Measurements from ENCODE around the gene HCFC2.

DNA sequence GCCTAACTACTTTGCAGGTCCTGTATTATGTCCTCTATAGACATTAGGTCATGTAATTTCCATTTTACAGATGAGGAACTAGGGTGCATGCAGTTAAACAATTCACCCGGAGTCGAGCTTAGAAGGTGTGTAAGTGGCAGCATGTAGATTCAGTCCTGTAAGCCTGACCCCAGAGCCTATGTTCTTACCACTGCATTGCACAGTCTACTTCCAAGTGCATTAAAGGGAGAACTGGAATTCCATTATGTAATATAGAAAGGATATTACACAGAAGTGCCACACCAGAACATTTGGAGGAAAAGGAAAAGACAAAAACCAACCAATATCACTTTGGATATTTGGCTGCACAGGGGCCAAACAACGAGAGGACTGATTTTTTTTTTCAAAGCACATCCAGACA is 15.5 kb upstream of the HCFC2 start:
- TF ChIP-seq, protein P1, sequence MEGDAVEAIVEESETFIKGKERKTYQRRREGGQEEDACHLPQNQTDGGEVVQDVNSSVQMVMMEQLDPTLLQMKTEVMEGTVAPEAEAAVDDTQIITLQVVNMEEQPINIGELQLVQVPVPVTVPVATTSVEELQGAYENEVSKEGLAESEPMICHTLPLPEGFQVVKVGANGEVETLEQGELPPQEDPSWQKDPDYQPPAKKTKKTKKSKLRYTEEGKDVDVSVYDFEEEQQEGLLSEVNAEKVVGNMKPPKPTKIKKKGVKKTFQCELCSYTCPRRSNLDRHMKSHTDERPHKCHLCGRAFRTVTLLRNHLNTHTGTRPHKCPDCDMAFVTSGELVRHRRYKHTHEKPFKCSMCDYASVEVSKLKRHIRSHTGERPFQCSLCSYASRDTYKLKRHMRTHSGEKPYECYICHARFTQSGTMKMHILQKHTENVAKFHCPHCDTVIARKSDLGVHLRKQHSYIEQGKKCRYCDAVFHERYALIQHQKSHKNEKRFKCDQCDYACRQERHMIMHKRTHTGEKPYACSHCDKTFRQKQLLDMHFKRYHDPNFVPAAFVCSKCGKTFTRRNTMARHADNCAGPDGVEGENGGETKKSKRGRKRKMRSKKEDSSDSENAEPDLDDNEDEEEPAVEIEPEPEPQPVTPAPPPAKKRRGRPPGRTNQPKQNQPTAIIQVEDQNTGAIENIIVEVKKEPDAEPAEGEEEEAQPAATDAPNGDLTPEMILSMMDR (conservative IDR thresholded peaks at IDR 0.05; ENCODE audit: low read length), result no peak
- TF ChIP-seq EZH2phosphoT487 (IDR thresholded peaks at IDR 0.05; ENCODE audit: borderline replicate concordance), result no peak

Data from Loucy (cell line).